GM21529 (cell line): ENCODE measurements around the gene NPHP1.
"Not testable (repeated sequence)": the region's sequence is repeated elsewhere in the genome, so short reads cannot be mapped to it uniquely, and the experiment has no call there.

ENCODE experiments used
- ATAC-seq: cut with Tn5 transposase; IDR thresholded peaks from one replicate; pipeline ENCODE4 v1.9.1; 2021; ENCODE audit not compliant: unreplicated experiment

NPHP1 gene

GRCh38 chr2:110105183-110105582 is 99.6 kb downstream of the NPHP1 start:
- ATAC-seq = no peak

DNA sequence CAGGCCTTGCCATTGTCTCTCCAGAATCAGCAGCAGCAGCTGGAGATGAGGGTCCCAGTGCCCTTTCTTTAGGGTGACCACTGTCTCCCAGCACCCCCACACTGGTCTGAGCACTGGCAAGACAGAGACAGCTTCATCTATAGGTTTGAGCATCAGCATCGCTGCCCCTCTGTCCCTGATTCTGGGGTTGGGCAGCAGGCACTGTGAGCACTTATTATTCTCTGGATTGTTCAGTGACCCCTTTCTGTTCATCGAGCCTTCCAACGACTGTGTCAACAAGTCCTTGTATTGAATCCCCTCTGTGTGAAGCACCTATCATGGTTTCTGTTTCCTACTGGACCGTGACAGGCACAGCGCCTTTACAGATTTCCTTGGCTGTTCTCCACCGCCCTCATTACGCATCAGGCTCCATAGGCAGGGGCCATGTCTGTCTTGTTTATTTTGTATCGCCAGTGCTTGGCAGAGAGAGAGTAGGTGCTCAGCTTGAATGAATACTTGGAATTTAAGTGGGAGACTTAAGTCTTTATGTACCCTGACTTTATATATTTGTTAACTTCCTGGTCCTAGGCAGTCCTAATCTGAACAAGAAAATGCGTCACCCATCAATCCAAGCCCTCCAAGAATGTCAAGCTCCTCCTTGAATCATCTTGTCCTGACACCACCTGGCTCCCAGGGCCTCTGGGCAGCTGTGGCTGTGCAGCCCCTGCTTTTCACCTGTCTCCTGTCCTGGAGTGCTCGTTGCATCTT is 100.6 kb downstream of the NPHP1 start:
- ATAC-seq = no peak

- ATAC-seq = no peak
These were observed 101.5 kb downstream of the NPHP1 start for GRCh38 chr2:110103061-110103961.

- ATAC-seq = no peak
These were observed 102.7 kb downstream of the NPHP1 start for GRCh38 chr2:110101901-110102803.

- ATAC-seq = no peak
These were observed 103.5 kb downstream of the NPHP1 start for GRCh38 chr2:110101280-110101844.

DNA sequence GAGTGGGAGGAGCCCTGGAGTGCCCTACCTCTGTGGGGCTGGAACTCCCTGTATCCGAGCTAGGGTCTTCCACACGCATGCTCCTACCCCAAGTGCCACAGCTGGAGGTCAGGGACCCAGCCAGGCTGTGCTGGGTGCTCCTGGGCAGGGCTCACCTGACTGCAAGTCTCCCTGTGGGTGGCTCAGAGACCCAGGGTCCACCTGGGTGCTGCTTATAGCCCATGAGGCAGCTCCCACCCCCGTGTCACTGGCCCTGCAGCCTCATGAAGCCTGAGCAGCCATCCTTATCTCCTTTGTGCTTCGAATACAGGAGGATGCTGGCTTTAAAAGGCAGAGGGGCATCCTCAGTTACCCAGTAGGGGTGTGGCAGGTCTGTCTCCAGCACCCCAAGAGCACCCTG is 103.9 kb downstream of the NPHP1 start:
- ATAC-seq = not testable (repeated sequence)

DNA sequence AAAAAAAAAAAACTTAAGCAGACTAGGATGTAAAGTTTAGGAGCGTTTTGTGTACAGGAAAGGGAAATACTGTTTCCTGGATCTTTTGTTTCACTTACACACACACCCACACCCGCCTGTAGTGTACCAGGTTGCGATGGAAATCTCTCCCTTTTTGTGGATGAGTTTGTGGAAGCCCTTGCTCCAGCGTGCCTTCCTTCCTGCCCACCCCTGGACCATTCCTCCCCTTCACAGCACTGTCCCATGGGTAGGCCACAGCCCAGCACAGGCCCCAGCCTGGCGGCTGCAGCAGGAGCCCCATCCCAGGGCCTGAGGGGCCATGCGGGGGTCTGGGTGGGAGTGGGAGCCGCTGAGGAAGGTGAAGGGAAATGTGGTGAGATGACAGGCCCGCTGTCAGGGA is 104.3 kb downstream of the NPHP1 start:
- no peak for ATAC-seq

GRCh38 chr2:110099471-110100225 is 105.2 kb downstream of the NPHP1 start:
- no peak for ATAC-seq

DNA sequence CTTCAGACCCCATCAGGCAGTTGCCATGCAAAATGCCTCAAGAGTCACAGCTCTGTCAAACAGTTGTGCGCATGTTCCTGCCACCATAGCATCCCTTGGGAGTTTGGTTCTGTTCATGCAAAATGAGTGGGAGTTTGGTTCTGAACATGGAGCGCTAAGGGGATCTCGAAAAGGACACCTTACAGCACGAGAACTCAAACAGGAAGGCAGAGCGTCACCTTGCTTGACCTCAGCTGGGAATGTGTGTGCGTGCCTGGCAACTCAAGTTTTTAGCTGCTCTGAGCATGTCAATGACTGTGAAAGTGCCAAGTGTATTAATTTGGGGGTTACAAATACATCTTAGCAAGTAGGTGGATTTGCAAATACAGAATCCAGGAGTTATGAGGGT is 105.8 kb downstream of the NPHP1 start:
- no peak for ATAC-seq

DNA sequence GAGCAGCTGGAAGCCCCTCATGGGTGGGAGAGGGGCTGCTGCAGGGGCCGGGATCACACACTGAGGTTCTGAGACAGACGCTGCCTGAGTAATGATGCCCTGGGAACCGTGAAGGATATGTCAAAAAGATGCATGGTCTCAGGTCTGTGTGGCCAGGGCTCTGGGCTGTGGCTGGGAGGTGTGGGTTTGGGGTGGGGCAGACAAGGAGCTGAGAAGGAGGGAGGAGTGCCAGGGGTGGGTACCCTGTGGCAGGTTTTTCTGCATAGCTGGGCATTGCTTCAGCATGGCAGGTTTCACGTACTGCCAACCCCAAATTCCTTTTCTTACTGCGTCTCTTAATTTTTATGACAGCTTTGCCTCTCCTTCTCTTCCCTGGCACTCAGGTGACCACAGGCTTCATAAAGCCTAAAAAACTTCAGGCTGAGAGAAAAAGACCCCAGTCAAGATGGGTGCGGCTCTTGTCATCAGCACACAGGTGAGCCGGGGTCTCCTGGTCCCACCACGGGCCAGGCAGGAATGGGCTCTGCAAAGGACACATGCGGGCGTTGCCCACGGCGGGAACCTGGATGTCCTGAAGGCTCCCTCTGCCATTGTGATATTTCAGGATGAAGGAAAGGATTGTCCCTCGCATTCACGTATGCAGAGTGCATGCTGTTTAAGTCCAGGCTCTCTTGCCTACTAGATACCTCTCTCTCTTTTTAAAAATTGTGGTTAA is 107.2 kb downstream of the NPHP1 start:
- no peak for ATAC-seq

- no peak for ATAC-seq
These were observed 108.7 kb downstream of the NPHP1 start for GRCh38 chr2:110095994-110096633.

- not testable (repeated sequence) for ATAC-seq
These were observed 109.8 kb downstream of the NPHP1 start for GRCh38 chr2:110094884-110095534.

- ATAC-seq = not testable (repeated sequence)
These were observed 110.9 kb downstream of the NPHP1 start for GRCh38 chr2:110093924-110094323.

- ATAC-seq = not testable (repeated sequence)
These were observed 114.6 kb downstream of the NPHP1 start for GRCh38 chr2:110090164-110090563.

GRCh38 chr2:110083757-110084156 is 121.1 kb downstream of the NPHP1 start:
- not testable (repeated sequence) for ATAC-seq

- ATAC-seq = not testable (repeated sequence)
These were observed 121.7 kb downstream of the NPHP1 start for GRCh38 chr2:110083162-110083561.

GRCh38 chr2:110078104-110078503 is 126.7 kb downstream of the NPHP1 start:
- ATAC-seq = not testable (repeated sequence)

DNA sequence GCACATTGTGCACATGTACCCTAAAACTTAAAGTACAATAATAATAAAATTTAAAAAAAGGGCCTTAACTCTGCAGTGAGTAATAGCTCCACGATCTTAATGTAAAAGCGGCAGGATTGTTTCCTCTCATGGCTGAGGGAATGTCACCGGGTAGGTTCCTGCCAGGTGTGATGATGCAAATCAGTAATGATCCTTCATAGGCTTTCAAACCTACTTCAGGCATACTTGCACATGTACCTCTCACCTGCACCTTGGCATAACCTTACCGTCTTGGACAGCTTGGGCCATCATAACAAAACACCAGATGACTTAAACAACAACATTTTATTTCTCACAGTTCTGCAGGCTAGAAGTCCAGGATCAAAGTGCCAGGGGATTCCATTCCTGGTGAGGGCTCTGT is 128.9 kb downstream of the NPHP1 start:
- not testable (repeated sequence) for ATAC-seq
